ENCODE measurements around the gene C19orf38.
"Not testable (repeated sequence)": the region's sequence is repeated elsewhere in the genome, so short reads cannot be mapped to it uniquely, and the experiment has no call there.

The C19orf38 gene

GRCh38 chr19:10870955-10871603, 22.9 kb downstream of the C19orf38 start, which contains the start of gene CARM1:
Gene CARM1, plus strand, starts transcription at chr19:10871553. Its CDS starts 150 bp downstream, at chr19:10871703.
- Histone ChIP-seq H3K27ac (peak within 1 kb of the TSS; percentile 86 to 87), H3K27me3 (no peaks in the 10 kb centered on the region), H3K9me3 (no peaks in the 10 kb centered on the region), H3K36me3 (no peaks in the 10 kb centered on the region), H3K4me3 (peak within 1 kb of the TSS; percentile 76 to 93), H3K4me1 (peaks cover 7 to 30% (median 17%) of the 10 kb centered on the region in 4 donors)
- peak; percentile 99 to 100 for DNase-seq
- intact Hi-C loops (cut with DNase I; ENCODE audit: low total_unique reads), result loop anchor here (5.0 kb wide), 1 partner anchor 56 kb away; the partner anchor contains the start of genes TIMM29 and YIPF2
- TF ChIP-seq CTCF (IDR thresholded peaks at IDR 0.05), result peak; percentile 56 to 99

- H3K9me3 ChIP-seq, result no peaks in the 10 kb centered on the region
- H3K4me3 ChIP-seq, result peak overlapping the region; percentile 76 to 93
- no peaks in the 10 kb centered on the region for H3K36me3 ChIP-seq
- H3K4me1 ChIP-seq, result peaks cover 7 to 38% (median 24%) of the 10 kb centered on the region in 4 donors
- DNase-seq, result peak; percentile 47 to 80
- no peaks in the 10 kb centered on the region for H3K27me3 ChIP-seq
- peak overlapping the region; percentile 74 to 86 for H3K27ac ChIP-seq
- TF ChIP-seq CTCF (IDR thresholded peaks at IDR 0.05), result peak; percentile 16 to 18
- intact Hi-C loops (cut with DNase I; ENCODE audit: low total_unique reads), result loop anchor here (5.0 kb wide), 1 partner anchor 55 kb away; the partner anchor contains the start of genes TIMM29 and YIPF2
Measured at GRCh38 chr19:10871711-10872545, 23.7 kb downstream of the C19orf38 start.

- intact Hi-C loops (cut with DNase I; ENCODE audit: low total_unique reads), result loop anchor here (5.0 kb wide), 1 partner anchor 55 kb away; the partner anchor contains the start of genes TIMM29 and YIPF2
Measured at GRCh38 chr19:10872546-10873107, 24.4 kb downstream of the C19orf38 start.

GRCh38 chr19:10874024-10874423, 25.8 kb downstream of the C19orf38 start:
- no peak for DNase-seq
- H3K27ac ChIP-seq, result no peak overlapping the region
- no peak overlapping the region for H3K4me3 ChIP-seq
- intact Hi-C loops (cut with DNase I; ENCODE audit: low total_unique reads), result loop anchor here (5.0 kb wide), 1 partner anchor 53 kb away; the partner anchor contains the start of genes TIMM29 and YIPF2
- H3K9me3 ChIP-seq, result no peaks in the 10 kb centered on the region
- no peak for TF ChIP-seq CTCF (IDR thresholded peaks at IDR 0.05)
- H3K36me3 ChIP-seq, result no peaks in the 10 kb centered on the region
- peaks cover 7 to 57% (median 30%) of the 10 kb centered on the region in 4 donors for H3K4me1 ChIP-seq
- no peaks in the 10 kb centered on the region for H3K27me3 ChIP-seq

More at GRCh38 chr19:10872546-10873107, 24.4 kb downstream of the C19orf38 start:
- Histone ChIP-seq H3K27me3 (no peaks in the 10 kb centered on the region), H3K27ac (peak overlapping the region; percentile 74 to 86), H3K9me3 (no peaks in the 10 kb centered on the region), H3K4me1 (peaks cover 7 to 45% (median 30%) of the 10 kb centered on the region in 4 donors), H3K4me3 (peak overlapping the region; percentile 76 to 93), H3K36me3 (no peaks in the 10 kb centered on the region)
- no peak for TF ChIP-seq CTCF (IDR thresholded peaks at IDR 0.05)
- no peak for DNase-seq

GRCh38 chr19:10876459-10877240, 28.4 kb downstream of the C19orf38 start:
- Histone ChIP-seq H3K4me1 (peaks cover 0 to 60% (median 34%) of the 10 kb centered on the region in 4 donors), H3K36me3 (no peaks in the 10 kb centered on the region), H3K4me3 (no peak overlapping the region), H3K9me3 (no peaks in the 10 kb centered on the region), H3K27me3 (no peaks in the 10 kb centered on the region), H3K27ac (peak overlapping the region; percentile 27 to 30)
- intact Hi-C loops (cut with DNase I; ENCODE audit: low total_unique reads), result no loop called here
- TF ChIP-seq CTCF (IDR thresholded peaks at IDR 0.05), result no peak
- DNase-seq, result peak in 1 of 2 donors; percentile 41

- DNase-seq; H3K36me3 ChIP-seq; H3K4me3 ChIP-seq; H3K9me3 ChIP-seq; H3K27me3 ChIP-seq; H3K27ac ChIP-seq; intact Hi-C loops (cut with DNase I; ENCODE audit: low total_unique reads): not testable (repeated sequence)
- H3K4me1 ChIP-seq, result peaks cover 0 to 64% (median 38%) of the 10 kb centered on the region in 4 donors
Measured at GRCh38 chr19:10877608-10878007, 29.4 kb downstream of the C19orf38 start.
